GM19463 (cell line): Measurements from ENCODE around the gene PDHX.

Source experiments
- ATAC-seq: cut with Tn5 transposase; IDR thresholded peaks from one replicate; pipeline ENCODE4 v1.9.1; 2021; ENCODE audit warnings: mild to moderate bottlenecking, moderate library complexity; ENCODE audit not compliant: unreplicated experiment

Gene PDHX

GRCh38 chr11:34987617-34988016 lies 71.2 kb downstream of the PDHX start:
- no peak for ATAC-seq

- no peak for ATAC-seq
Observed at GRCh38 chr11:34988294-34989255, 72.2 kb downstream of the PDHX start.

DNA sequence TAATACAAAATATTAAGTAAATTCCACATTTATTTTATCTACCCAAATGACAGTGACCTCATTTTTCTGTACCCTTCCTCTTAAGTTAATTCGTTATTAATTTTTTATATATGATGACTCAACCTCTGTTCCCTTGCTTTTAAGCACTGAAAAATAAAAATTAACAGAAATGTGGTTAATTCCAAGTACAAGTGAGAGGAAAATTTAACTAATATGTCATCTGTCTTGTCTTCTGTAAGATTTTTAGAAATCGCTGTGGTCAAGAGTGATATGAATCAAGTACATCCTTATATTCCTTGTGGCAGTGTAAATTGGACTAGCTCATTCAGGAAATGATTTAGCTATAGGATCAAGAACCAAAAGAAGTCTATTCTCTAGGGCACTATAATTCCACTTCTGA lies 74.5 kb downstream of the PDHX start:
- no peak for ATAC-seq

- no peak for ATAC-seq
Observed at GRCh38 chr11:34994854-34995253, 78.4 kb downstream of the PDHX start.

DNA sequence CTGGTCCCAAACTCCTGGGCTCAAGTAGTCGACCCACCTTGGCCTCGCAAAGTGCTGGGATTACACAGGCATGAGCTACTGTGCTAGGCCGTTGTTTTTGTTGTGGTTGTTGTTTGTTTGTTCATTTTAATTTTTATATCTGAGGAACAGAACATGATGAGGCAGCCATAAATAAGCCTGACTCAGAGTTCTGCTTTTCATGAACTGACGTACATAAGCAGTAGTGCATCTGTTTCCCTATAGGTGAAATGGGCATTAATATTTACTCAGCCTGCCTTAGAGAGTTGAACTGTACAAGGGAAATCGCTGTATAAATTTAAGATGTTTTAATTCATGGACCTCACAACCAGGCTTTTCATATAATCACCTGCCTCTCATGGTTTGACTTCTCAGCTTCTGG lies 80.5 kb downstream of the PDHX start:
- no peak for ATAC-seq

- ATAC-seq, result no peak
Observed at GRCh38 chr11:34997952-34998528, 81.6 kb downstream of the PDHX start.

- no peak for ATAC-seq
Observed at GRCh38 chr11:34999453-34999852, 83.0 kb downstream of the PDHX start.

GRCh38 chr11:35003186-35003585 lies 86.8 kb downstream of the PDHX start:
- no peak for ATAC-seq

- ATAC-seq, result no peak
Observed at GRCh38 chr11:35003658-35004057, 87.2 kb downstream of the PDHX start.

DNA sequence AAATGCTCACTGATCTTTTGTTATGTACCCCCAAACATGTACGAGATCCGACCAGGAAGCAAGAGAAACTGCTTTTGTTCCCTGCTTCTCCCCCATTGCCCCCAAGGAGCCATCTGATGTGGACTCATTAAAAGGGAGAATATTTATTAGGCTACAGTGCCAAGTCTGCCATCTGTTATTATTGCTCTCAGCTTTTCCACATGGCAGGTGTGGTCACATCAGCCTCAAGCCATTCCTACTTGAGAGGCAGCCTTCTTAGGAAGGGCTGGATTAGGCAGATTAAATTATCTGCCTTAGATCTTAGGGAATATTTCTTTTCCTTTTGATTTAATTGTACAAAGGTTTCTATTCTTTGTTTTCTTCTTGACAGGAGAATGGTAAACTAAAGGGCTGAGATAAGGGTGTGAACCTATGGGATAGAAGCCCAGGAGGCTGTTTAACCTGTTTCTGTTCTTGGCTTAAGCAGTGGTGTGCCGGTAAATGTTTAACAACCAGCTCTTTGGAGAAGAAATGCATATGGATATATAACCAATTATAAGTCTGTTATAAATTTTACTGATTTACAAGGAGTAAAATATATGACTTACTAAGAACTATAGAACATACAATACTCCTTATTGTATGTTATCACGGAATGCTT lies 88.8 kb downstream of the PDHX start:
- no peak for ATAC-seq

GRCh38 chr11:35006389-35007128 lies 90.1 kb downstream of the PDHX start:
- ATAC-seq, result peak; percentile 81

DNA sequence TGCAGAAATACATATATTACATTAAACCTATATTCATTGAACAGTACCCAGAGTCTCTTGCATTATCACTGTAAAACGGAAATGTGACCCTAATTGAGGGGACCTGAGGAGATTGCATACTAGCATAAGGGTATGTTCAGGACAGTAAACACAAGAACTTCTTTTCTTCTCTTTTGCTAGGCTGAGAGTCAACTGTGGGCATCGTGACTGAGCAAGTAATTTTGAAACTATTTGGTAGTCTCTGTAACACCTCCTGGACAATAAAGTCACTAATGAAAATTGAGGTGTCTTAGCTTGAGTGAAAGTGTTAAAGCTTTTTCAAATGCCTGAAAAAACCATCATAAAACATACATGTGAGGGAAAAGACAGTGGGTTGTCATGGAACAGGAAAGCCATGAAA lies 90.9 kb downstream of the PDHX start:
- ATAC-seq, result peak; percentile 67

GRCh38 chr11:35009191-35009943 lies 92.9 kb downstream of the PDHX start:
- ATAC-seq, result no peak

GRCh38 chr11:35009944-35010342 lies 93.5 kb downstream of the PDHX start:
- ATAC-seq, result no peak

DNA sequence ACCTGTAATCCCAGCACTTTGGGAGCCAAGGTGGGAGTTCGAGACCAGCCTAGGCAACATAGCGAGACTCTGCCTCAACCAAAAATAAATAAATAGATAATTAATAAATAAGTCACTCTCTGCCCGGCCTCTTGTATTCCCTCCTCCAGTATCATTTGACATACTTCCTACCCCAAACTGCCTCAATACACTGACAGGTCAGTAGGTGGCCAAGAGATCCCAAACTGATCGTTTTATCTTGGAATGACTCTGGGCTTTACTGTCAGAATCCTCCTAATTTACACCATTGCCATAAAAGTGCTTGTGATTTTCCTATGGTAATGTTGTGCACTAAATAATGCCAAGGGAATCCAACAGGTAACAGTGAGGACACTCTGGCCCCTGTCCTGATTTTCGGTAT lies 94.2 kb downstream of the PDHX start:
- no peak for ATAC-seq

DNA sequence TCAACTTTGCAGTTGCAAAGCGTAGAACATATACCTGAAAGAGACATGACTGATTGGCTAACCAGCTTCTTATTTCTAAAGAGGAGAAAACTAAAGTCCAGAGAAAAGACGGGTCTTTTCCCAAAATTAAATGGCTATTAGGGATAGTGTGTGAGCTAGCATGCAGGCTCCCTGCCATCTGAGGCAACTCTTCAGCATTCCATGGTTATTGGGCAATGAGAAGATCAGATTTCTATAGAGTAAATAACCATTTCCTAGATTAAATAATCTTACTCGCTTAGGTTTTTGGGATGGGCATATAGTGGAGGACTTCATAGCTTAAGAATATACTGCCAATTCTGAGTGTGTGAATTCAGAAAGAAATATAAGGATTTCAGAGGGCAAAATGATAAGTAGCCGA lies 95.0 kb downstream of the PDHX start:
- no peak for ATAC-seq

GRCh38 chr11:35011944-35012343 lies 95.5 kb downstream of the PDHX start:
- ATAC-seq, result no peak

DNA sequence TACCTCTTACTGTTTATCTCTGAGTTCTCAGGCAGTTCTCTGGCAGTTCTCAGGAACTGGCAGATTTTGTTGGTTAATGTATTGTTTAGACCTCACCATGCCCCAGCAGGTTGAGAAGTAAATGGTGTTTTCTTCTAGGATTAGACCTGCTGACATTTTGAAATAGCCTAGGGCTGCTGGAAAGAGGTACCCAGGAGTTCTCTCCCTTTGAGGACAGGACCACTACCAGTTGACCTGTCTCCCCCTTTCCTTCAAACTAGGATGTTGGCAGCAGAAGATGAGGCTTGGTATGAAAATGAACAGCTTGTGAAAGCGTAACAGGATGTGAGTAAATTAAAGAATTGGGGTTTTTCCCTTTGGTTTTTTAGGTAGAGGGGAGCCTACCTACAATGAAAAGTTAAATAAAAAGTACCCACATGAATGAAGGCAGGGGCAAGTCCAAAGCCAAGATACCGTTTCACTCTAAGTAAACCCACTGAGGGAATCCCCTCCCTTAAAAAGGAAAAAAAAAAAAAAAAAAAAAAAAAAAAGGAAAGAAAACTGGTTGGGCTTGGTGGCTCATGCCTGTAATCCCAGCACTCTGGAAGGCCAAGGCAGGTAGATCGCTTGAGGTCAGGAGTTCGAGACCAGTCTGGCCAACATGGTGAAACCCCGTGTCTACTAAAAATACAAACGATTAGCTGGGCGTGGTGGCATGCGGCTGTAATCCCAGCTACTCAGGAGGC lies 96.2 kb downstream of the PDHX start:
- ATAC-seq, result peak; percentile 73

- peak; percentile 45 for ATAC-seq
Observed at GRCh38 chr11:35013514-35014233, 97.3 kb downstream of the PDHX start.
